Measurements from ENCODE around the gene DNAJC3. TPM values are rescaled to one million over a fixed set of nuclear protein-coding genes. Genes with fewer than 3 reads are reported as not detected.

DNAJC3 gene, protein sequence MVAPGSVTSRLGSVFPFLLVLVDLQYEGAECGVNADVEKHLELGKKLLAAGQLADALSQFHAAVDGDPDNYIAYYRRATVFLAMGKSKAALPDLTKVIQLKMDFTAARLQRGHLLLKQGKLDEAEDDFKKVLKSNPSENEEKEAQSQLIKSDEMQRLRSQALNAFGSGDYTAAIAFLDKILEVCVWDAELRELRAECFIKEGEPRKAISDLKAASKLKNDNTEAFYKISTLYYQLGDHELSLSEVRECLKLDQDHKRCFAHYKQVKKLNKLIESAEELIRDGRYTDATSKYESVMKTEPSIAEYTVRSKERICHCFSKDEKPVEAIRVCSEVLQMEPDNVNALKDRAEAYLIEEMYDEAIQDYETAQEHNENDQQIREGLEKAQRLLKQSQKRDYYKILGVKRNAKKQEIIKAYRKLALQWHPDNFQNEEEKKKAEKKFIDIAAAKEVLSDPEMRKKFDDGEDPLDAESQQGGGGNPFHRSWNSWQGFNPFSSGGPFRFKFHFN
- total RNA-seq (2021), result 21.2 and 21.5 TPM in 2 replicates
- long read RNA-seq, full-length matches to known transcripts, result 20 of 149 reads
- long read RNA-seq, partial matches to known transcripts, result 121 of 149 reads
- long read RNA-seq, other reads (novel, unspliced or antisense), result 8 of 149 reads

DNA sequence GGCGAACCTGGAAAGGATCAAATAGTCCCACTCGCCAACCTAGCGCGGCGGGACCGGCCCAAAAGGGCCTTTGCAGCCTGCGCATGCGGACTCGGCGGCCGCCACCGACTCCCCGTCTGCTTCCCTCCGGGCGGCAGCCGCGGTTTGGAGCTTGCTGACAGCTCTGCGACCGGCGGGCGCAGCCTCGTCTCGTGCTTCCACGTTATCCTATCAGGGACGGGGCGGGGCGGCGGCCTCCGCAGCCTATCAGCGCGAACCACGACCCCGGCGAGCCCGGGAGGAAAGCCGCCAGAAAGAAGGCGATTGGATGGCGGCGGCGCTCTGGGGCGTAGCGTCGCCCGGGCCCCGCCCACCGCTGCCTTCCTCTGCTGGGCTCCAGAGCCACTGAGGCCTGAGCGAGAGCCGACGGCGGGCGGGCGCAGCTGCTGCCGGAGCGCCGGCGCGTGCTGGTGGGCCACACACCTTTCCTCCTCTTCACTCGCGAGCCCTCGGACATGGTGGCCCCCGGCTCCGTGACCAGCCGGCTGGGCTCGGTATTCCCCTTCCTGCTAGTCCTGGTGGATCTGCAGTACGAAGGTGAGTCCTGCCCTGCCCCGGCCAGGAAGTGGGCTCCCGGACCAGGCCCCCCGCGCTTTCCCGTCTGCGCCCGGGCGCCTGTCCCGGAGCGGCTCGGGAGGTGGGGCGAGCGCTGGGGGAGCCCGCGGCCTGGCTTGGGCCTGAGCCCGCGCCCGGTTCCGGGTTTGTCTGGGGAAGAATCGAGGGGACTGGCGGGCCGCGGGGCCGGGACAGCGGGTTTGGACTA lies at the start of gene DNAJC3:
Gene DNAJC3 (plus strand): TSS at position 378 of the 802 bp plus-strand sequence. CDS start 117 bp downstream, at position 495.
- Histone ChIP-seq H4K5ac (ENCODE audit: insufficient read length, low read depth, low read length) (no peak within 1 kb of the TSS), H3K9ac (ENCODE audit: extremely low read depth, insufficient read length, low read length) (peak within 1 kb of the TSS; percentile 87), H3K23me2 (ENCODE audit: insufficient read length, low read depth, low read length, poor library complexity, severe bottlenecking) (peaks cover 14% of the 10 kb centered on the region), H2BK12ac (ENCODE audit: insufficient read length, low read depth, low read length) (no peak within 1 kb of the TSS), H3K79me2 (ENCODE audit: insufficient read depth, low read length) (no peaks in the 10 kb centered on the region), H4K8ac (replicated peaks; ENCODE audit: insufficient read length, low read depth, low read length) (no peak within 1 kb of the TSS), H3K56ac (ENCODE audit: insufficient read length, low read depth, low read length) (no peak within 1 kb of the TSS), H4K91ac (ENCODE audit: insufficient read length, low read depth, low read length) (no peak within 1 kb of the TSS), H3K23ac (ENCODE audit: insufficient read length, low read depth, low read length) (no peak within 1 kb of the TSS), H2AK5ac (ENCODE audit: insufficient read length, low read length) (no peak within 1 kb of the TSS), H3K4me1 (ENCODE audit: insufficient read depth, low read length) (no peaks in the 10 kb centered on the region), H3K18ac (ENCODE audit: insufficient read length, low read depth, low read length) (peak within 1 kb of the TSS; percentile 73), H4K20me1 (ENCODE audit: control insufficient read depth, insufficient read depth, insufficient read length) (no peaks in the 10 kb centered on the region), H2AFZ (ENCODE audit: low read length) (no peak within 1 kb of the TSS), H3K4ac (ENCODE audit: low read depth, low read length) (no peak within 1 kb of the TSS), H2BK15ac (ENCODE audit: low read depth, low read length) (no peak within 1 kb of the TSS), H3K27me3 (ENCODE audit: insufficient read depth, low read length) (no peaks in the 10 kb centered on the region), H2BK20ac (ENCODE audit: low read depth, low read length, poor library complexity, severe bottlenecking) (no peak within 1 kb of the TSS), H2BK120ac (ENCODE audit: low read depth, low read length, poor library complexity, severe bottlenecking) (no peak within 1 kb of the TSS), H2BK5ac (ENCODE audit: insufficient read length, low read length) (peak within 1 kb of the TSS; percentile 33), H3K14ac (ENCODE audit: insufficient read depth, low read length) (peak within 1 kb of the TSS; percentile 72), H3T11ph (ENCODE audit: low read length) (no peak within 1 kb of the TSS), H3K79me1 (ENCODE audit: insufficient read depth, low read depth, low read length, poor library complexity, severe bottlenecking) (no peaks in the 10 kb centered on the region), H3K4me2 (ENCODE audit: insufficient read depth, insufficient read length, low read length) (peak within 1 kb of the TSS; percentile 95), H3K9me3 (ENCODE audit: control insufficient read depth, low read depth, low read length) (no peaks in the 10 kb centered on the region), H3K27ac (ENCODE audit: insufficient read length, low read depth, low read length) (peak within 1 kb of the TSS; percentile 62)
- peak; percentile 99 for DNase-seq
- peak within 1 kb of the TSS; percentile 91 to 95 for H3K4me3 Mint-ChIP-seq
- H3K27ac Mint-ChIP-seq, result peak within 1 kb of the TSS; percentile 87 to 99 (median 97)
- TF ChIP-seq, protein P1, sequence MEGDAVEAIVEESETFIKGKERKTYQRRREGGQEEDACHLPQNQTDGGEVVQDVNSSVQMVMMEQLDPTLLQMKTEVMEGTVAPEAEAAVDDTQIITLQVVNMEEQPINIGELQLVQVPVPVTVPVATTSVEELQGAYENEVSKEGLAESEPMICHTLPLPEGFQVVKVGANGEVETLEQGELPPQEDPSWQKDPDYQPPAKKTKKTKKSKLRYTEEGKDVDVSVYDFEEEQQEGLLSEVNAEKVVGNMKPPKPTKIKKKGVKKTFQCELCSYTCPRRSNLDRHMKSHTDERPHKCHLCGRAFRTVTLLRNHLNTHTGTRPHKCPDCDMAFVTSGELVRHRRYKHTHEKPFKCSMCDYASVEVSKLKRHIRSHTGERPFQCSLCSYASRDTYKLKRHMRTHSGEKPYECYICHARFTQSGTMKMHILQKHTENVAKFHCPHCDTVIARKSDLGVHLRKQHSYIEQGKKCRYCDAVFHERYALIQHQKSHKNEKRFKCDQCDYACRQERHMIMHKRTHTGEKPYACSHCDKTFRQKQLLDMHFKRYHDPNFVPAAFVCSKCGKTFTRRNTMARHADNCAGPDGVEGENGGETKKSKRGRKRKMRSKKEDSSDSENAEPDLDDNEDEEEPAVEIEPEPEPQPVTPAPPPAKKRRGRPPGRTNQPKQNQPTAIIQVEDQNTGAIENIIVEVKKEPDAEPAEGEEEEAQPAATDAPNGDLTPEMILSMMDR (conservative IDR thresholded peaks at IDR 0.05), result no peak
- H3K36me3 Mint-ChIP-seq (ENCODE audit: insufficient read depth in 1 of 3, low read depth in 3 of 3), result peaks cover 3 to 7% (median 3%) of the 10 kb centered on the region in 3 experiments; a peak in 5 of 7 replicates
- WGBS (ENCODE audit: extremely low coverage, insufficient read length, low lambda C conversion rate), result no CpG with 5 or more reads among the region's 90 CpGs
- no peaks in the 10 kb centered on the region for H3K27me3 Mint-ChIP-seq (ENCODE audit: low read depth)
- peaks cover 30 to 33% of the 10 kb centered on the region in 2 experiments for H3K4me1 Mint-ChIP-seq
- H3K9me3 Mint-ChIP-seq, result peaks cover 2 to 3% of the 10 kb centered on the region in 2 experiments; a peak in 3 of 5 replicates

Data from H9 (cell line).